Measurements from ENCODE around the gene LGI4.

The LGI4 gene

DNA sequence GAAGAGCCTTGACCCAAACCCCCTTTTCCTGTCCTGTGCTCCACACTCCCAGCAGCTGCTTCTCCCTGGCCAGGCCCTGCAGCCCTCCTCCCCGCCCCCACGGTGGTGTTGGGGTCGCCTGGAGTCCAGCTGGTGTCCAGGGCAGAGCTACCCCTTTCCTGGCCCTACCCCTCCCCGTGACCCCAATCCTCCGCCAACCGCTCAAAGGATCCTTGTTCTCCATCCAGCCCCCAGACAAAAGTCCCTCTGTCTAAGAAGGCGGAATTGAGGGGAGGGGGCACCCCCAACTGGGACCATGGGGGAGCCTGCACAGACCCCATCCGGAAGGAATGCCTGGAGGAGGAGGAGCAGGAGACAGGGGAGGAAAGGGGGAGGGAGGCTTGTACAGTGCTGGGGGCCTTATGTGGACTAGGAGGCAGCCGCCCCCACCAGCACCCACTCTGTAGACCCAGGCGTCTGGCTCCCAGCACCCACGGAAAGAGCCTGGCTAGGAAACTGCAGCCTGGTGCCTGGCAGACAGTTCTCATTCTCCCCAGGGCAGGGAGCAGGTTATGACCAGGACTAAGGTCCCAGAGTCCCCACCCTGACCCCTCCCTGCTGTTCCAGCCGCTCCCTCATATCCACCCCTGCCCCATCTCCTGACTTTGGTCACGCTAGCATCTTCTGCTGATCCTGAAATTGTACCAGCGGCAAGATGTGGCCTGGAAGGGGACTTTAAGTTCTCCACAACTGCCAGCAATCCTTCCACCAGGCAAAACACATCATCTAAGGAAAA is 19.5 kb downstream of the LGI4 start, which contains the start of gene FXYD3:
TSS of gene FXYD3 (plus strand) at position 647 of the 775 bp plus-strand sequence. CDS start 3,554 bp downstream, outside the sequence.
- Histone ChIP-seq H3K4me3 (ENCODE audit: low read length) (peak within 1 kb of the TSS; percentile 89), H3K9ac (ENCODE audit: low read length) (peak within 1 kb of the TSS; percentile 98), H3K27me3 (ENCODE audit: control insufficient read depth, insufficient read depth, low read length) (no peaks in the 10 kb centered on the region), H3K4me1 (ENCODE audit: control insufficient read depth, insufficient read depth, low read length) (peaks cover 31% of the 10 kb centered on the region), H3K9me3 (ENCODE audit: control insufficient read depth, low read length) (no peaks in the 10 kb centered on the region), H3K36me3 (ENCODE audit: control insufficient read depth, insufficient read depth, low read length) (no peaks in the 10 kb centered on the region)

GRCh38 chr19:35114353-35115176 is 20.3 kb downstream of the LGI4 start:
- Histone ChIP-seq H3K4me3 (ENCODE audit: low read length) (peak overlapping the region; percentile 89), H3K9ac (ENCODE audit: low read length) (peak overlapping the region; percentile 98), H3K4me1 (ENCODE audit: control insufficient read depth, insufficient read depth, low read length) (peaks cover 28% of the 10 kb centered on the region), H3K27me3 (ENCODE audit: control insufficient read depth, insufficient read depth, low read length) (no peaks in the 10 kb centered on the region), H3K9me3 (ENCODE audit: control insufficient read depth, low read length) (no peaks in the 10 kb centered on the region), H3K36me3 (ENCODE audit: control insufficient read depth, insufficient read depth, low read length) (no peaks in the 10 kb centered on the region)

DNA sequence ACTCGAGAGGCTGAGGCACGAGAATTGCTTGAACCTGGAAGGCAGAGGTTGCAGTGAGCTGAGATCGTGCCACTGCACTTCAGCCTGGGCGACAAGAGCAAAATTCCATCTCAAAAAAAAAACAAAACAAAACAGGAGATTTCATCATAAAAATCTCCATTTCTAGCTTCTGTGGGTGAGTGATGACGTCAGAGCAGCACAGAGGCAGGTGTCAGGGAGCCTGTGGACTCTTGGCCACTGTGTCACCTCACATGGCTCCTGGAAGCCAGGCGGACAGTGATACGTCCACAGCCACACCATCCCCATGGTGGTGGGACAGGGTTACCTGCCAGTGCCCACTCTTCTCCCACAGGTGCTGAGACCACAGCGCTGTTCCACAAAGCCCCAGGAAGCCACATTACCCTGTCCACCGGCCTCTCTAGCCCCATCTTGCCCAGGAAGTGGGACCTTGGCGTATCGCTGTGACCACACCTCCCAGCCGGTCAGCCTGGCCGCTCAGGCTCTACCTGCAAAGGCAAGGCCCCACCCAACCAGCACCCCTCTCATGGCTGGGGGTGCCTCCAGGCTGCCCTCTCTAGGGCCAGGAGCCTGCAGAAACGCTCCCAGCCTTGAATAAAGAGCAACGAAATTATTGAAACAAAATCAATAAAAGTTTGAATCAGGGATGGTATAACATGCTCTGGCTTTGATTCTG is 21.7 kb downstream of the LGI4 start:
- Histone ChIP-seq H3K4me3 (ENCODE audit: low read length) (no peak overlapping the region), H3K9ac (ENCODE audit: low read length) (peak overlapping the region; percentile 41), H3K9me3 (ENCODE audit: control insufficient read depth, low read length) (no peaks in the 10 kb centered on the region), H3K36me3 (ENCODE audit: control insufficient read depth, insufficient read depth, low read length) (no peaks in the 10 kb centered on the region), H3K4me1 (ENCODE audit: control insufficient read depth, insufficient read depth, low read length) (peaks cover 41% of the 10 kb centered on the region), H3K27me3 (ENCODE audit: control insufficient read depth, insufficient read depth, low read length) (no peaks in the 10 kb centered on the region)

DNA sequence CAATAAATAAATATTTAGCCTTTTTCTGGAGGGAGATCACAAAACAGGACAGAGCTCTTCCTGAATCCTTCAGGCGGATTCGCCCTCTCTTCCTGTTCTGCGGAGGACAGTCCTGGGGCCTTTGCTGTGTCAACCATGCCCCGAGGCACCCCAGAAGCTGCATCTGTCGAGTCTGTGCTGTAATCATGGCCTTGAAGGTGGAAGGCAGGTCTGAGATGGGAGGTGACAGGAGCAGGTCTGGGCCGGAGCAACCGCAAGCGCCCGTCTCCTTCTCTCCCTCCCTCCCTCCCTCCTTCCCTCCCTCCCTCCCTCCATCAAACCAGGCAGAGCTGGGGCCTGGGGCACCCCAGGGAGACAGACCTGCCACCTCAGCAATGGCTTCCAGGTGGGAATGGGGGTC is 23.9 kb downstream of the LGI4 start:
- Histone ChIP-seq H3K36me3 (ENCODE audit: control insufficient read depth, insufficient read depth, low read length) (no peaks in the 10 kb centered on the region), H3K27me3 (ENCODE audit: control insufficient read depth, insufficient read depth, low read length) (no peaks in the 10 kb centered on the region), H3K9me3 (ENCODE audit: control insufficient read depth, low read length) (no peaks in the 10 kb centered on the region), H3K9ac (ENCODE audit: low read length) (no peak overlapping the region), H3K4me1 (ENCODE audit: control insufficient read depth, insufficient read depth, low read length) (peaks cover 55% of the 10 kb centered on the region), H3K4me3 (ENCODE audit: low read length) (no peak overlapping the region)

DNA sequence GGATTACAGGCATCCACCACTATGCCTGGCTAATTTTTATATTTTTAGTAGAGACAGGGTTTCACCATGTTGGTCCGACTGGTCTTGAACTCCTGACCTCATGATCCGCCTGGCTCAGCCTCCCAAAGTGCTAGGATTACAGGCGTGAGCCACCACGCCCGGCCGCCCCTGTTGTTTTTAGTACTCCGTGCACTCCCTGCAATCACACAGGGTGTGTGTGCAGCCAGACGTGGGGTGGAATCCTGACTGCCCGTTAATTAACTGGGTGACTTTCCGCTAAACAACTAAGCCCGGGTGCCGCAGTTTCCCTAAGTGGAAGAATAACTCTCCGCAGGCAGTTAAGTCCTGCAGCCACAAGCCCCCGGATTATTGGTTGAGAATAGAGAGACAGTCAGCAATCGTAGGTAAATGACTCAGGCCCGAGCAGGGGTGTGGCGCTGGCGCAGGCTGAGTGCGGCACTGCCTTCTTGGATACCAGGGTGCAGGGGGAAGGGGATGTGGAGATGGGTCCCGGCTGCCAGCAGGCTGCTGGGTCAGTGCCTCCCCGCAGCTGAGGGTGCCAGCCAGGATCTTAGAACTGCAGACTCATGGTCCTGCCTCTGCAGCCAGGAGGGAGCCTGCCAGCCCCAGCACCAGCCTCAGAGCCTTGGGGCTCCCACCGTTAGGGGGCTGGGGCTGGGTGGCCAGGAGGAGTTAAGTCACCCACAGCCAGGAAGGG is 25.3 kb downstream of the LGI4 start:
- H3K36me3 ChIP-seq (ENCODE audit: control insufficient read depth, insufficient read depth, low read length) = no peaks in the 10 kb centered on the region
- H3K9ac ChIP-seq (ENCODE audit: low read length) = no peak overlapping the region
- H3K27me3 ChIP-seq (ENCODE audit: control insufficient read depth, insufficient read depth, low read length) = no peaks in the 10 kb centered on the region
- H3K4me3 ChIP-seq (ENCODE audit: low read length) = no peak overlapping the region
- H3K9me3 ChIP-seq (ENCODE audit: control insufficient read depth, low read length) = no peaks in the 10 kb centered on the region
- peaks cover 50% of the 10 kb centered on the region for H3K4me1 ChIP-seq (ENCODE audit: control insufficient read depth, insufficient read depth, low read length)

GRCh38 chr19:35108730-35109129 is 26.1 kb downstream of the LGI4 start:
- Histone ChIP-seq H3K36me3 (ENCODE audit: control insufficient read depth, insufficient read depth, low read length) (no peaks in the 10 kb centered on the region), H3K9me3 (ENCODE audit: control insufficient read depth, low read length) (no peaks in the 10 kb centered on the region), H3K4me1 (ENCODE audit: control insufficient read depth, insufficient read depth, low read length) (peaks cover 42% of the 10 kb centered on the region), H3K27me3 (ENCODE audit: control insufficient read depth, insufficient read depth, low read length) (no peaks in the 10 kb centered on the region), H3K4me3 (ENCODE audit: low read length) (no peak overlapping the region), H3K9ac (ENCODE audit: low read length) (peak overlapping the region; percentile 25)

GRCh38 chr19:35107545-35107944 is 27.3 kb downstream of the LGI4 start:
- Histone ChIP-seq H3K9ac (ENCODE audit: low read length) (no peak overlapping the region), H3K36me3 (ENCODE audit: control insufficient read depth, insufficient read depth, low read length) (no peaks in the 10 kb centered on the region), H3K4me3 (ENCODE audit: low read length) (no peak overlapping the region), H3K4me1 (ENCODE audit: control insufficient read depth, insufficient read depth, low read length) (peaks cover 33% of the 10 kb centered on the region), H3K27me3 (ENCODE audit: control insufficient read depth, insufficient read depth, low read length) (no peaks in the 10 kb centered on the region), H3K9me3 (ENCODE audit: control insufficient read depth, low read length) (no peaks in the 10 kb centered on the region)

DNA sequence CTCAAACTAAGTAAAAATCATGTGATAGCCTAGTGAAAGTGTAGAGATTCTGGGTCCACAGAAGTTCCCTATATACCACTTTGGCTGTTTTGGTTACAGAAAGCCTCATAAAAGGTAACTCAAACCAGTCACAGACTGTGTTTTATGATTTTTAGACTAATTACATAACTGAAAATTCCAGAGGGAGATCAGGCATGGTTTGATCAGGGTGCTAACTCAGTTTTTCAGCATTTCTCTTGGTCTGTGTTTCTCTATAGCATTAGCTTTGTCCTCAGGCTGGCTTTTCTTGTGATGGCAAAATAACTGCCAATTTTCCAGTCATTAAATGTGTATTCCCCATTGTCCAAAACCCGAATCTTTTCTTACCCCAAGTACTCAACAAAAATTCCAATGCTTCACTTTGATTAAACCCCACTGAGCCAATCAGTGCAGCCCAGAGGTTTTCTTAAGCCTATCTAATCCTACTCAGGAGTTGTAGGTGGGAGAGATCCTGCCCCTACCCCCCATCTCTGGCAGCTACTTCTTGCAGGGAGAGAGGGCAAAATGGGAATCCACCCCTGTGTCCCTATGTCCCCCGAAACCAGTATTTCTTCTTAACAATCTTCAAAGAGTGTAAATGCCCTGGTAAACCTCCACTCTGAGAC is 27.8 kb downstream of the LGI4 start:
- no peak overlapping the region for H3K9ac ChIP-seq (ENCODE audit: low read length)
- no peaks in the 10 kb centered on the region for H3K9me3 ChIP-seq (ENCODE audit: control insufficient read depth, low read length)
- H3K4me3 ChIP-seq (ENCODE audit: low read length) = no peak overlapping the region
- peaks cover 33% of the 10 kb centered on the region for H3K4me1 ChIP-seq (ENCODE audit: control insufficient read depth, insufficient read depth, low read length)
- H3K27me3 ChIP-seq (ENCODE audit: control insufficient read depth, insufficient read depth, low read length) = no peaks in the 10 kb centered on the region
- H3K36me3 ChIP-seq (ENCODE audit: control insufficient read depth, insufficient read depth, low read length) = no peaks in the 10 kb centered on the region

- H3K4me1 ChIP-seq (ENCODE audit: control insufficient read depth, insufficient read depth, low read length) = peaks cover 33% of the 10 kb centered on the region
- no peaks in the 10 kb centered on the region for H3K27me3 ChIP-seq (ENCODE audit: control insufficient read depth, insufficient read depth, low read length)
- H3K9ac ChIP-seq (ENCODE audit: low read length) = no peak overlapping the region
- no peaks in the 10 kb centered on the region for H3K36me3 ChIP-seq (ENCODE audit: control insufficient read depth, insufficient read depth, low read length)
- no peaks in the 10 kb centered on the region for H3K9me3 ChIP-seq (ENCODE audit: control insufficient read depth, low read length)
- no peak overlapping the region for H3K4me3 ChIP-seq (ENCODE audit: low read length)
Observed at GRCh38 chr19:35106291-35106583, 28.6 kb downstream of the LGI4 start.

DNA sequence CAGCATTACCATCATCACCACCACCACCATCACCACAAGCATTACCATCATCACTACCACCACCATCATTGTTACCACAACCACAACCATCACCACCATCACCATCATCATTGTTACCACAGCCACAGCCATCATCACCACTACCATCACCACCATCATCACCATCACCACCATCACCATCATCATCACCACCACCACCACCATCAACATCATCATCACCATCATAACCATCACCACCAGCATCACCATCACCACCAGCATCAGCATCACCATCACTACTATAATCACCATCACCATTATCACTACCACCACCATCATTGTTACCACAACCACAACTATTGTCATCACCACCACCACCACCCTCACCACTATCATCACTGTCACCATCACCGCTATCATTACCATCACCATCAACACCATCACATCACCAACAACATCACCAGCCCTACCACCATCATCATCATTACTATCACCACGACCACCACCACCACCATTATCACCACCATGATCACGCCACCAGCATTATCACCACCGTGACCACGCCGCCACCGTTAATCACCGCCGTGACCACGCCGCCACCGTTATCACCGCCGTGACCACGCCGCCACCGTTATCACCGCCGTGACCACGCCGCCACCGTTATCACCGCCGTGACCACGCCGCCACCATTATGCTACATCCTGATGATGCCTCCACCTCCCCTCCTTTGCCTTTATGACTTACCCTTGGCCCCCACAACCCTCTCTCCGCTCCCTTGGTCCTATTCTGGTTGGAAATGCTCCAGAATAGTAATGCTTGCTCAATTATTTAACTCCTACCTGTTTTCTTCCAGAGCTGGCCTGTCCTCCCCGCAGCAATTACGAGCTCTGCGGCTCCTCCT is 29.2 kb downstream of the LGI4 start:
- Histone ChIP-seq H3K9ac (ENCODE audit: low read length) (no peak overlapping the region), H3K36me3 (ENCODE audit: control insufficient read depth, insufficient read depth, low read length) (no peaks in the 10 kb centered on the region), H3K4me3 (ENCODE audit: low read length) (no peak overlapping the region), H3K9me3 (ENCODE audit: control insufficient read depth, low read length) (no peaks in the 10 kb centered on the region), H3K4me1 (ENCODE audit: control insufficient read depth, insufficient read depth, low read length) (peaks cover 33% of the 10 kb centered on the region), H3K27me3 (ENCODE audit: control insufficient read depth, insufficient read depth, low read length) (no peaks in the 10 kb centered on the region)

DNA sequence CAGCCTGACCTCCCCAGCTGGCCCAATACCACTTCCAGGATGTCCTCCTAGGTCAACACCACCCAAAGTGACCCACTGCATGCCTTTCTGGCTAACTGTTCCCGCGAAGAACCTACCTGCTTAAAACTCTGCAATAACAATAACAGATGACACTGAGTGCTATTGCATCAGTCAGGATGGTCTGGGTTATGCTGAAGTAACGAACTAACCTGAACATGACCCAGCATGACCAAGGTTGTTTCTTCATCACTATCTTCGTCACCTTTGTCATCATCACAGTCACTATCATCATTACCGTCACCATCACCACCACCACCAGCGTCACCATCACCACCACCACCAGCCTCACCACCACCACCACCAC is 29.8 kb downstream of the LGI4 start:
- peaks cover 33% of the 10 kb centered on the region for H3K4me1 ChIP-seq (ENCODE audit: control insufficient read depth, insufficient read depth, low read length)
- H3K9me3 ChIP-seq (ENCODE audit: control insufficient read depth, low read length) = no peaks in the 10 kb centered on the region
- no peaks in the 10 kb centered on the region for H3K27me3 ChIP-seq (ENCODE audit: control insufficient read depth, insufficient read depth, low read length)
- no peak overlapping the region for H3K4me3 ChIP-seq (ENCODE audit: low read length)
- no peaks in the 10 kb centered on the region for H3K36me3 ChIP-seq (ENCODE audit: control insufficient read depth, insufficient read depth, low read length)
- H3K9ac ChIP-seq (ENCODE audit: low read length) = no peak overlapping the region
